ENCODE data around the gene FMR1NB.

The FMR1NB gene

DNA sequence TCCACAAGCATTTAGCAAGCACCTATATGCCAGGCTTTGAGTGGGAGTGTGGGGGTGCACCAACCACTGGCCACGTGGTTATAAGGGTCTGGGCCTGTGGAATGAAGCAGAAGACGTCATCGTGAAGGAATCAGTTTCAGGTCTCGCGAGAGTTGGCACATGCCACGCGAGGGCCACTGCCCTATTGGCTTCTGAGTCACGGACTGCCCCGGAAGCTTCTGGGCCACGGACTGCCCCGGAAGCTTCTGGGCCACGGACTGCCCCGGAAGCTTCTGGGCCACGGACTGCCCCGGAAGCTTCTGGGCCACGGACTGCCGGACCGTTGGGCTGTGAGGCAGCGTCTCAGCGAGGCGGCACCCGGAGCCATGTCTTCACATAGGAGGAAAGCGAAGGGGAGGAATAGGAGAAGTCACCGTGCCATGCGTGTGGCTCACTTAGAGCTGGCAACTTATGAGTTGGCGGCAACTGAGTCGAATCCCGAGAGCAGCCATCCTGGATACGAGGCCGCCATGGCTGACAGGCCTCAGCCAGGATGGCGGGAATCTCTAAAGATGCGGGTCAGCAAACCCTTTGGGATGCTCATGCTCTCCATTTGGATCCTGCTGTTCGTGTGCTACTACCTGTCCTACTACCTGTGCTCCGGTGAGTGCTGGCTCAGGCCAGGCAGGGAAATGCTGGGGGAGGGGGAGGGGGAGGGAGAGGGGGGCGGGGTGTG lies at the start of gene FMR1NB:
Gene FMR1NB (plus strand): TSS at position 300 of the 715 bp plus-strand sequence. CDS start 66 bp downstream, at position 366.
- DNase-seq (ENCODE audit: low read depth), result no peak

DNA sequence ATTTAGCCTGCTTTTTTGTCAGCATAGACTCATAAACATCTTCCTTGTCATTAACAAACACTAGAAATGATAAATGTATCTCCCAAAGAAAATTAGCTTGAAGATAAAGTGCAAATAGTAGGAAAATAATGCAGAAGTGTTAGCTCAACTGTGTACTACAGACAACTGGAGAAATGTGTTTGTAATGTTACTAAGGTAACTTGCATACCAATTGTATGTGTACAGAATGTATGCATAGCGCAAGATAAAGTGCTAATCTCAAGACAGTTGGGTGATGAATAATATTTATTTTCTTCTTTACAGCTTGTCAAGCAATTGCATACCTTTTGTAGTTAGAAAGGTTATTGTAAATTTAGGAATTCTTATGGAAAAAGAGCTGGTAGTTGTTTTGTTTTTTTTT lies 47.3 kb upstream of the FMR1NB start:
- DNase-seq (ENCODE audit: low read depth), result no peak

DNA sequence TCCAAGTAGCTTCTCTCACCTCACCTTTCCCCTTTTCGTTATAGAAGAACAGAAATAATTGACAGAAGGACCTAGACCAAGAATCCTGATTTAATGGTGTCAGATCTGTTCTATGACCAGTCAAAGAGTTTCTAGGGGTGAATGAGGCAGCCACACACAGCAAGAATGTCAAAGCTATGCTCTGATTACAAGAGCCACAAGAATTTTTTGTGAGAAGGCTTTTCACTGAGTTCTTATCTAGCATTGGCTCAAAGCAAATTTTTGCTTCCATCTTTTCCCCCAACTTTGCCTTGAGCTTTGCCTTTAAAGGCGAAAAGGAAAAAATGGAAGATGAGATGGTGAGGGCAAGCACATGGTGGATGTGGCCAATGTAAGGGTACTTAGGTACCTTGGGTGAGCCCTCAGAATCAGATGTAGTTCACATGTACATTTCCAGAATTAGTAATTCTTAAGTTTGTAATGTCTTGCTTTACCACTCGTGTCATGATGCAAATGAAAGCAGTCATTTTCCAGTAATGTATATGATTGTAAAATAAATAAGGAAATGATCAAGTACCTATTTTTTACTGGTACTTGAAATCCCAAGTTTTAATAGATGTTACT lies 45.9 kb upstream of the FMR1NB start:
- DNase-seq (ENCODE audit: low read depth), result no peak

- DNase-seq (ENCODE audit: low read depth), result no peak
Observed at GRCh38 chrX:147945286-147945685, 35.9 kb upstream of the FMR1NB start.

DNA sequence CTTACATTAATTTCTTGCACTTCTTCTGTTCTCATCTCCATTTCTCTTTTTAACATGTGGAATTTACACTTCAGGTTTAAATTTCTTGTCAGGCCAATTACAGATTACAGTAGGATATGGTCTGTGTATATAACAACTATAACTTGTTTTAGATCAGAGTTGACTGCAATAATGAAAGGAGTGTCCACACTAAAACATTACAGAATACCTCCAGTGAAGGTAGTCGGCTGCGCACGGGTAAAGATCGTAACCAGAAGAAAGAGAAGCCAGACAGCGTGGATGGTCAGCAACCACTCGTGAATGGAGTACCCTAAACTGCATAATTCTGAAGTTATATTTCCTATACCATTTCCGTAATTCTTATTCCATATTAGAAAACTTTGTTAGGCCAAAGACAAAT lies 32.6 kb upstream of the FMR1NB start:
- DNase-seq (ENCODE audit: low read depth), result no peak

DNA sequence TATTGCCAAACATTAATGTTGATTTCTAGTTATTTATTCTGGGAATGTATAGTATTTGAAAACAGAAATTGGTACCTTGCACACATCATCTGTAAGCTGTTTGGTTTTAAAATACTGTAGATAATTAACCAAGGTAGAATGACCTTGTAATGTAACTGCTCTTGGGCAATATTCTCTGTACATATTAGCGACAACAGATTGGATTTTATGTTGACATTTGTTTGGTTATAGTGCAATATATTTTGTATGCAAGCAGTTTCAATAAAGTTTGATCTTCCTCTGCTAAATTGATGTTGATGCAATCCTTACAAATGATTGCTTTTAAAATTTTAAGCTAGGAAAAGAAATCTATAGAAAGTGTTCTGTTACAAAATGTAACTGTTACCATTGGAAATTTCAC lies 30.8 kb upstream of the FMR1NB start:
- DNase-seq (ENCODE audit: low read depth), result no peak

DNA sequence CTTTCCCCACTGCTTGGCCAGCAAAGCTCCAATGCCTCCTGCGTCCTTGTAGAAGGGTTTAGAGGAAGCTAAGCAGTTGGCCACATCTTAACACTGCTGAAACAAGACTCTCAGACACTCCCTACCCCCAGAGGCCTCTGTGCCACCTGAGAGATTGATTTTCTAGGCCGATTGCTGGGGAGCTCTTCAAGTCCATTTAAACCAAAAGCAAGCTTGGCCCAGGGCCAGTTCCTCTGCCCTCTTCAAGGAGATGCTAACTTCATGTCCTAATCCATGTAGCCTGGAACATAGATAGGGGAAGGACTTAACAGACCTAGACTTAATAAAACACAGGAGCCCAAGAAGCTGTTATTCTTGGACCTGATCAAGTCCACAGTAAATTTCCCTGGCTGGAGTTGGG lies 27.2 kb upstream of the FMR1NB start:
- DNase-seq (ENCODE audit: low read depth), result no peak

GRCh38 chrX:147957291-147957690 lies 23.8 kb upstream of the FMR1NB start:
- no peak for DNase-seq (ENCODE audit: low read depth)

- peak; percentile 11 for DNase-seq (ENCODE audit: low read depth)
Observed at GRCh38 chrX:147958291-147958690, 22.8 kb upstream of the FMR1NB start.

DNA sequence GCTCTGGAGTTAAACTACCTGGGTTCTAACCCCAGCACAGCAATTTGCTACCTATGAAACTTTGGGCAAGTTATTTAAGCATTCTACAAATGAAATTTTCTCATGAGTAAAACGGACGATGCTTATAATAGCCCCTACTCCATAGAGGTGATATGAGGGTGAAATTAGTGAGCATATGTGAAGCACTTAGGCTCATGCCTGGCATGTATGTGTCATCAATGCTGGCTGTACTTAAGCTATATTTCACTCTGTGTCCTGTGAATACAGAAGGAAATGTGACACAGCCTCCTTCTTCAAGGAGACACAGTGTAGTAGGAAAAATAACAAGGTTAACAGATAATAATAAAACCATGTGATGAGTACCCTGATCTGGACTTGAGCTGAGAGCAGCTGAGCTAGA lies 20.4 kb upstream of the FMR1NB start:
- DNase-seq (ENCODE audit: low read depth), result no peak

GRCh38 chrX:147962476-147962875 lies 18.7 kb upstream of the FMR1NB start:
- no peak for DNase-seq (ENCODE audit: low read depth)

DNA sequence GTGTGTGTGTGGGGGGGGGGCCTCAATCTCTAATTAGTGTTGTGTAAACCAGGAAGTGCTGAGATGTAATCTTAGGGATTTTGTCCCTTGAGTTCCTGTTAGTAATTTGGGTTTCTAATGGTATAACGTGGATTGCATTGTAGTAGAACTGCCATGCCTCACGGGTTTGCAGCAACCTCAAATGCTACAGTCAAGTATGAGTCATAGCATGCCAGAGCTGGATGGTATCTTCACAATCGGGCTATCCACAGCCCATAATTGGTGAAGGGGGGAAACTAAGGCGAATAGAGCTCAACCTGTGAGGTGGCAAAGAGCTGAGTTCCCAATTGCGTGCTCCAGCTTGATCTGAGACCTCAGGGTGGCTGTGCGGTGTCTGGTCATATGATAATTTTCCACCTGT lies 2.2 kb upstream of the FMR1NB start:
- DNase-seq (ENCODE audit: low read depth), result no peak

DNA sequence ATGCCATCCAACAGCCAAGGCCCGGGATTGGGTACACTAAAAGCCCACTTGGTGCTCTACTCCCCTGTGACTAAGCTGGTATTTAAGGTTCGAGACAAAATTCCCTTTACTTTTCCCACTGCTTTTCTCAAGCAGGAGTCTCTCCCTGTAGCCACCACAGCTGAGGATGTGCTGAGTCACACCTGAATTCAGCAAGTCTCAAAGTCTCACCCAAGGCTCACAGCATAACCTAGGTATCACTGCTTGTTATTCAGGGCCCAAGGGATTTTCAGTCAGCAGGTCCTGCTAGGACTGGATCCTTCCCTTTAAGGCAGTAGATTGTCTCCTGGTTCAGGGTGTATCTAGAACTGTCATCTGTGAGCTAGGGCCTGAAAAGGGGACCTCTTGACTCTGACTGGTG lies 39.2 kb downstream of the FMR1NB start:
- no peak for DNase-seq (ENCODE audit: low read depth)

DNA sequence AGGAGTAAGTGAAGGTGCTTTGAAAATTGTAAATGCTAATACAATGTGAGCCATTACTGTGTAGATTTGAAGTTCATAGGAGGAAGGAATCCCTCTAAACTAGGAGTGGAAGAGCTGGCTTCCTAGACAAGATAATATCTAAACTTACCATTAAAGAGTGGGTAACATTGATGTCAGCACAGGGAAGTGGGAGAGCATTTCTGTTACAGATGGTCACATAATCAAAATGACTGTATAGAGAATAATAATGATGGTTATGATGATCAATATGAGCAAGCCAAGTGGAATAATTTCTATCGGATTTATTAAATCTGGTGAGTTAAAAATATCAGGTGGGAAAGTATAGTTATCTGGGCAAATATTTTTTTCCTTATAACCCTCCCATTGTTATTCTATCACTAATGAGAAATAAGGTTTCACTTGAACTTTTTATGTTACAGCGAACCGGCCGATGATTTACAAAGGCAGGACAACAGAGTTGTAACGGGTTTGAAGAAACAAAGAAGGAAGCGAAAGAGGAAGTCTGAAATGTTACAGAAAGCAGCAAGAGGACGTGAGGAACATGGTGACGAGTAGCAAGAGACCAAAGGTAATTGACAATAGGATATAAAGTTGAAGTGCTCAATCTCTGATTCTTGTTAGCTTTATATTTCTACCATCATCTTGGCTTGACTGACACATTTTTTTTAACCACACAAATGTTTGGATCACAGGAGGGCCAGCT lies 43.5 kb downstream of the FMR1NB start:
- no peak for DNase-seq (ENCODE audit: low read depth)

DNA sequence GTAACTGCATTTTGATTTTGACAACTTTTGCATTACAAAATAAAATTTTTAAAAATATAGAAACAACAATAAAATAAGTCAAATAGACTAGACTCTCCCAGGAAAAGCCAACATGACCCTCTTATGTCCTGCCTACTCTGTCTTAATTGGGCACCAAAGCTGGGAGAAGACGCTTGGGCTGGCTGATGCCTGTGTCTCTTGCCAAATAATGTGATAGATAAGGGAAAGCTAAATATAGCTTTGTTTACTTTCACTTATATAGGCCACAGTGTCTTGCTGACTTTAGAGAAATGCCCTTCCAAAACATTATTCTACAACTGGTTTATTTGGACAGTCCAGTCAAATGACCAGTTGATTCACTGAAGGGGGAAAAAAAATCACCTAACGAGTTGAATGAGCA lies 54.2 kb downstream of the FMR1NB start:
- no peak for DNase-seq (ENCODE audit: low read depth)

DNA sequence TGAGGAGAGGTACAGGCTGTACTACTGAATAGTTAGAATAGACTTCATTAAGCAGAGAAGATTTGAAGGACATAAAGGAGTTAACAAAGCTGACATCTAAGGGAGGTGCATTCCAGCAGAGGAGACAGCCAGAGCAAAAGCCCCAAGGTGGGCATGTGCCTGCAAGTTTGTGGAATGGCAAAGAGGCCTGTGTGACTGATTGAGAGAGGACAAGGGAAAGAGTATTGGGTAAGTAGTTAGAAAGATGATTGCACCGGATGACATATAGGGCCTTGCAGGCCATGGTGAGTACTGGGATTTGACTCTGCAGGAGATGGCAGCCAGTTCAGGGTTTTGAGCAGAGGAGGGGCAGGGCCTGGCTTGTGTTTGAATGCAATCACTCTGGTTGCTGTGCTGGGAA lies 55.9 kb downstream of the FMR1NB start:
- DNase-seq (ENCODE audit: low read depth), result no peak

- DNase-seq (ENCODE audit: low read depth), result peak; percentile 68
Observed at GRCh38 chrX:148043271-148043855, 62.2 kb downstream of the FMR1NB start.

DNA sequence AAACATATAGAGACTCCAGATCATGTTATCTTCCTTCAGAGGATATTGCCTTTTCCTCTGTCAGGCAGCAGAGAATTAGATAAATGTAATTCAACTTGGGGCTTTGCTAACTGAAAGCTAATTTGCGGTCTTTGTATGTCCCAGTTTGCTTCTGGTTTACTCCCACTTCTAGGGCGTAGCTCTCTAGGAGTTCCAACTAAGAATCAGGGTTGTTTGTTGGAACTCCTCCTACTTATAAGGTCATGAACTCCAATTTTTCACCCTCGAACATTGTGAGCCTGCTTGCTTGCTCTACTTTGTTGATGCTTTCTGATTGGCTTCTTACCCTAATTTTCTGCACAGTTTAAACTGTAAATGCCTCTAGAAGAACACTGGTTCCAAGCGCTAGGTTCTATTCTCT lies 66.1 kb downstream of the FMR1NB start:
- DNase-seq (ENCODE audit: low read depth), result no peak

DNA sequence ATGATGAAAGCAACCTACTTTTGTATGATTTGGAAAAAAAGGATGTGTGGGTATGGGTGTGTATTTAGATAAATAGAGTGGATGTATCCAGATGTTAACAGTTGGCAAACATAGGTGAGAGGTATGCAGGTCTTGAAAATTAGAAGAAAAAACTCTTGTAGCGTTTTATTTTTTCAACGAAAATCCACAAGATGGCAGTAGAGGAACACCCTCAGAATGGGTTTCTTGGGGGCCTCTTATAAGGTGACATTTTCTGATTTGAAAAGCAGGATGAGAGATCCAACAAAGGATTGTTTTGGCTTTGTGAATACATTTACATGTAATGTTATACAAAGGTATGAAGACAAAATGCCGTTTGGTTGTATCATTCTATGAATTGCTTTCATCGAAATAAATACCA lies 68.3 kb downstream of the FMR1NB start:
- DNase-seq (ENCODE audit: low read depth), result peak; percentile 13

DNA sequence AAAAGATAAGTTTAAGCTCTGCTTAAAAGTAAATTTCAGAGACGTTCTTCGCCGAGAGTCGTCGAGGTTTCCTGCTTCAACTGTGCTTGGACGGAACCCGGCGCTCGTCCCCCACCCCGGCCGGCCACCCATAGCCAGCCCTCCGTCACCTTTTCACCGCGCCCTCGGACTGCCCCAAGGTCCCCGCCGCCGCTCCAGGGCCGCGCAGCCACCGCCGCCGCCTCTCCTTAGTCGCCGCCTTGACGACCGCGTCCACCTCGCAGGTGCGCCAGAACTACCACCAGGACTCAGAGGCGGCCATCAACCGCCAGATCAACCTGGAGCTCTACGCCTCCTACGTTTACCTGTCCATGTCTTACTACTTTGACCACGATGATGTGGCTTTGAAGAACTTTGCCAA lies 70.8 kb downstream of the FMR1NB start:
- DNase-seq (ENCODE audit: low read depth), result no peak

DNA sequence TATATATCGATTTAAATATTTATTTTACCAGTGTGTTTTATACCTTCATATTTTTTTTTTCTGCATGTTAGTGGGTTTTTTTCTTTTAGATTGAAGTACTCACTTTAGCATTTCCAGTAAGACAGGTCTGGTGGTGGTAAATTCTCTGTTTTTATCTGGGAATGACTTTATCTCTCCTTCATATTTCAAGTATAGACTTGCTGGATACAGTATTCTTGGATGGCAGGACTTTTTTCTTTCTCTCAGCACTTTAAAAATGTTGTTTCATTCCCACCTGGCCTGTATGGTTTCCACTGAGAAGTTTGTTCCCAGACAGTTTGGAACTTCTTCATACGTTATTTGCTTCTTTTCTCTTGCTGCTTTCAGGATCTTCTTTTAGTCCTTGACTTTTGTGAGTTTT lies 86.1 kb downstream of the FMR1NB start:
- DNase-seq (ENCODE audit: low read depth), result no peak

- DNase-seq (ENCODE audit: low read depth), result no peak
Observed at GRCh38 chrX:148069759-148070503, 88.8 kb downstream of the FMR1NB start.

Measured in stromal cell of bone marrow (primary cell).